Aorta (tissue), 4 donors: ENCODE results near the gene SLC25A51. TPM values are rescaled to one million over a fixed set of nuclear protein-coding genes. Genes with fewer than 3 reads are reported as not detected.

ENCODE experiments used
- polyA plus RNA-seq, 2 donors: library from polyadenylated mRNA; stranded (reverse); fragments of 200-250 nt; gene quantifications; one replicate each; pipeline ENCODE4 v1.2.3, GENCODE V29; 2013
- total RNA-seq, 2 donors: library from RNA; stranded (reverse); fragmentation: NEBNext Ultra II Directional; extraction: Animal tissue kit (Norgen Biotek cat#: 25700); gene quantifications; one replicate each; pipeline ENCODE4 v1.2.1, GENCODE V29; 2021
- donor health status: healthy with polysubstance abuse.
- donor health status: Bipolar disorder and iron deficiency.
- donor health status: DM: no; HTN: no; CAD: no.
- donor health status: DM: yes; HTN: yes; CAD: no.

Gene SLC25A51
- total and polyA plus RNA-seq, 4 donors = 4.8 to 24.3 (median 14.8) TPM

Other genes starting within 250 kb of the SLC25A51 start
- 10 to 100 TPM in 1 of 2 donors, 1 to 10 TPM in 1; 8.1 to 17.4 TPM for gene TRMT10B, start 150.3 kb downstream of the SLC25A51 start, total RNA-seq
- 1 to 10 TPM; 4.6 to 9.0 TPM for gene TRMT10B, start 150.3 kb downstream of the SLC25A51 start, polyA plus RNA-seq
- gene EXOSC3, start 119.1 kb downstream of the SLC25A51 start, total RNA-seq = 10 to 100 TPM; 28.3 to 30.2 TPM
- gene EXOSC3, start 119.1 kb downstream of the SLC25A51 start, polyA plus RNA-seq = 10 to 100 TPM; 17.9 to 19.8 TPM
- 10 to 100 TPM; 27.7 to 29.5 TPM for gene DCAF10, start 103.3 kb downstream of the SLC25A51 start, total RNA-seq
- gene DCAF10, start 103.3 kb downstream of the SLC25A51 start, polyA plus RNA-seq = 1 to 10 TPM; 8.3 to 9.4 TPM
- 10 to 100 TPM; 28.7 to 29.3 TPM for gene SHB, start 165.1 kb upstream of the SLC25A51 start, total RNA-seq
- 1 to 10 TPM; 3.5 to 5.7 TPM for gene SHB, start 165.1 kb upstream of the SLC25A51 start, polyA plus RNA-seq